Posterior vena cava (tissue), 2 donors: ENCODE measurements around the gene VMAC. TPM values are rescaled to one million over a fixed set of nuclear protein-coding genes. Genes with fewer than 3 reads are reported as not detected.
"Not testable (repeated sequence)": the region's sequence is repeated elsewhere in the genome, so short reads cannot be mapped to it uniquely, and the experiment has no call there.

ENCODE experiments used
- DNase-seq: peaks from one replicate; pipeline ENCODE4 v3.0.0-alpha.2; 2020; ENCODE audit warnings: low spot score
- intact Hi-C, 2 donors: fragments of 100-400 bp; cut with DNase I; formaldehyde crosslinking; loops; one replicate each; pipeline versions ENCODE4 v1.14.1 to v1.14.2; 2022 to 2023
- long read RNA-seq, 2 donors: library from polyadenylated mRNA; unstranded; transcript quantifications; one replicate each; pipeline ENCODE4 v2.0.0, GENCODE V29; 2020 to 2021
- total RNA-seq, 2 donors: library from RNA; stranded (reverse); fragmentation: NEBNext Ultra II Directional; extraction: Animal tissue kit (Norgen Biotek cat#: 25700); gene quantifications; one replicate each; pipeline ENCODE4 v1.2.1, GENCODE V29; 2021
- donor health status: DM: yes; HTN: yes; CAD: no.
- donor health status: DM: yes; HTN: yes; CAD: no.

Gene VMAC, protein sequence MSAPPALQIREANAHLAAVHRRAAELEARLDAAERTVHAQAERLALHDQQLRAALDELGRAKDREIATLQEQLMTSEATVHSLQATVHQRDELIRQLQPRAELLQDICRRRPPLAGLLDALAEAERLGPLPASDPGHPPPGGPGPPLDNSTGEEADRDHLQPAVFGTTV
- total RNA-seq, result 1 to 10 TPM; 2.4 to 5.0 TPM
- long read RNA-seq, donor 1, partial matches to known transcripts, result 0 of 1 reads
- long read RNA-seq, donor 1, other reads (novel, unspliced or antisense), result 1 of 1 reads
- long read RNA-seq, donor 2, transcript VMAC-201 (2 exons, 2,254 nt), result major isoform, 11 of 11 reads
- long read RNA-seq, donor 2, partial matches to known transcripts, result 0 of 11 reads
- long read RNA-seq, donor 2, other reads (novel, unspliced or antisense), result 0 of 11 reads

DNA sequence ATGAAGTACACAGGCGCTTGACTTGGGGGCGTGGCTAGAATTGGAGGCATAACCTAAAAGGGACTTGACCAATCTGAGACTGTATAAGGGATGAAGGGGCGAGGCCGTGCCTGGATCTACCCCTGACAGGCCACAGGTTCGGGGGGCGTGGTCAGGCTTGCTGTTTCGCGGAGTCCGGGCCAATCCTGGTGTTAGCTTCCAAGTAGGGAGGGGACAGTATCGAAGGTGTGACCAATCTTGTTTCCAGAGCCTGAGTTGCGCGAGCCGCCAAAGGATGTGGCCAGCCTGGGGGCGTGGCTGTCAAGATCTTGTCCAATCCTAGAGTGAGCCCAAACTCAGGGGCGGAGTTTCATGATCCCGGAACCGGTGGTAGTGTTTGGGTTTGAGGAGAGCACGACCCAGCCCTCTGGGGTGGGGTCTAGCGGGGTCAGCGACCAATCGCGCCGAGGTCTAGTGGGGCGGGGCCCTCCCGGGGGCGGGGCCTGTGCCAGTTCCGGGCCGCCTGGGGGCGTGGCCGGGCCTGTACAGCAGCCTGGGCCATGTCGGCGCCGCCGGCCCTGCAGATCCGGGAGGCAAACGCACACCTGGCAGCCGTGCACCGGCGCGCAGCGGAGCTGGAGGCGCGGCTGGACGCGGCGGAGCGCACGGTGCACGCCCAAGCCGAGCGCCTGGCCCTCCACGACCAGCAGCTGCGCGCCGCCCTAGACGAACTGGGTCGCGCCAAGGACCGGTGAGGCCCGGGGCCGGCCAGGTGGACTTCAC lies at the start of gene VMAC:
Gene VMAC, plus strand, starts transcription at position 521 of the 762 bp plus-strand sequence. Its CDS starts 19 bp downstream, at position 540.
- DNase-seq, result peak; percentile 100
- intact Hi-C loops, result no loop called here

DNA sequence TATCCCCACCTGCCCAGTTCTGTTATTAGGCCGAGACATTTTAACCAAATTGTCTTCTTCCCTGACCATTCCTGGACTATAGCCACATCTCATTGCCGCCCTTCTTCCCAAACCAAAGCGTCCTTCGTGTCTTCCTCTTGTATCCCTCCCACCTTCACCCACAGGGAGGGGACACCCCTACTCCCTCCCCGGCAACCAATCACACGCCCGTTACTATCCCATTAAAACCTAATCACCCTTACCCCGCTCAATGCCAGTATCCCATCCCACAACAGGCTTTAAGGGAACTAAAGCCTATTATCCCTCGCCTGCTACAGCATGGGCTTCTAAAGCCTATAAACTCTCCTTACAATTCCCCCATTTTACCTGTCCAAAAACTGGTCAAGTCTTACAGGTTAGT lies 49.5 kb upstream of the VMAC start:
- intact Hi-C loops, result not testable (repeated sequence)

DNA sequence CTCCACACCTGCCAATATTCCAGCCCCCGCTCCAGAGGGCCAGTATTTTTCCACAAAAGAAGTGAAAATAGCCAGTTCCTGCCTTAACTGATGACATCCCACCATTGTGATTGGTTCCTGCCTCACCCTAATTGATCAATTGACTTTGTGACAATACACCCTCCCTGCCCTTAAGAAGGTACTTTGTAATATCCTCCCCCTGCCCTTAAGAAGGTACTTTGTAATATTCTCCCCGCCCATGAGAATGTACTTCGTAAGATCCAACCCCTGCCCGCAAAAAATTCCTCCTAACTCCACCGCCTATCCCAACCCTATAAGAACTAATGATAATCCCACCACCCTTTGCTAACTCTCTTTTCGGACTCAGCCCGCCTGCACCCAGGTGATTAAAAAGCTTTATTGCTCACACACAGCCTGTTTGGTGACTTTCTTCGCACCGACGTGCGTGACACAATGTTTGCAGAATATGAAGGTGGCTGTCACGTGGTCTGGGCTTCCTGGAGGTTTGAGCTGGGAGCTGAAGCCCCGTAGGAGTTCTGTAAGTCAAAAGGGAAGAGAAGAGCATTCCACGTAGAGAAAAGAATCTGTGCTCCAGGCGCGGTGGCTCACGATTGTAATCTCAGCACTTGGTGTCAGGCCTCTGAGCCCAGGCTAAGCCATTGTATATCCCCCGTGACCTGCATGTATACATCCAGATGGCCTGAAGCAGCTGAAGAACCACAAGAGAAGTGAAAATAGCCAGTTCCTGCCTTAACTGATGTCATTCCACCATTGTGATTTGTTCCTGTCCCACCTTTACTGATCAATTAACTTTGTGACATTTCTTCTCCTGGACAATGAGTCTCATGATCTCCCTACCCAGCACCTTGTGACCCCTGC lies 47.2 kb upstream of the VMAC start:
- intact Hi-C loops, result no loop called here
- no peak for DNase-seq

More for the DNA sequence above, 49.5 kb upstream of the VMAC start:
- DNase-seq, result not testable (repeated sequence)

DNA sequence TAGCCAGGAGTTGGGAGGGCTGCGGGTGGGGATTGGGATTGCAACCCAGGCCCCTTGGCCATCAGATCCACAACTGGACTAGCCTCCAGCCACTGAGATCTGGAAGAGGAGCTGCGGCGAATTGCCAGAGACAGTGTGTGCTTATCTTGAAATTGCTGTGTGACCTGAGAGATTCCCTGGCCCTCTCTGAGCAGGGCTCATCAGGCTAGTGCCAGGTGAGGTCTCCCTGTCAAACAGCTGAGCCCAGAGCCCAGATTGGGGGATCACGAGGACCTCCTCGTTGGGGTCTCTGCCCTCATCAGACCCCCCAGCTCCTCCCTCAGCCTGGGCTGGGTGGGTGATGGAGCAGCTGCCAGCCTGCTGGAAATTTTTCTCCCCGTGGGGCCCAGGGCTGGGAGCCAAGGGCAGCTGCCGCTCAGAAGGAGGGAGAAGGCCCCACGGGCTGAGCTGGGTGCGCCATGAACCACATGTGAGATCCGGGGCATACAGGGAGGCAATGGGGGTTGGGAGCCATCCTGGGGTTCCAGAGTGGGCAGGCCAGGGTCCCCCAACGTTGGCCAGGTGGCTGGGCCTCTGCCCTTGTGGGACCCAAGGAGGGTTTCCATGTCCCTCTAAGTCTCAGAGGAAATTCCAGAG lies 41.5 kb upstream of the VMAC start:
- intact Hi-C loops, result no loop called here
- DNase-seq, result no peak

DNA sequence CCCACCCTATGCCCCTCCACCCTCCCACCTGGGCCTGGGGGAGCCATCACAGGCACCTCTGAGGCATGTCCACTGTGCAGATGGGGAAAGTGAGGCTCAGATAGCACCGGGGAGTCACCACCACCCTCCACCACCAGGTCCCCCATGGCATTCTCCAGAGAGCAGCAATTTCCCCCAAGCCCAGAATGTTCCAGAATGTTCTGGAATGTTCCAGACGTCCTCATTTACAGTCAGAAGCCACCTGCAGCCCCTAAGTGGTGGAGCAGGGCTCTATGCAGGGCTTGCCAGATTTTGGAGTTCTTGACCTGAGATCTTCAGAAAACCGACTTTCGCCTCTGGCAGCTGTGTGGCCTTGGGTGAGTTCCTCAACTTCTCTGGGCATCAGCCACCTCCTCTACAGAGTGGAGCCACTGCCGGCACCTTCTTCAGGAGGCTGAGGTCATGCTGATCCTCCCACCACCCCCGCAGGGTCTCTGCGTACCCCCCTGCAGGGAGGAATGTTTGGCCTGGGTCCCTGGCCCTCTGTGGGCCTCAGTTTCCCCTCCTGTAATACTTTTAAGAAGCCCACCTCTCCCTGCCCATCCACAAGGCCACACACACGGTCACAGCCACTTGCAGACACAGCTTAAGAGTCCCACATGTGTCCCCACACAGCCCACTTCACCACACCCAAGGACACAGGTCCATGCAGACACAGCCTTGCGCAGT lies 40.5 kb upstream of the VMAC start:
- intact Hi-C loops, result no loop called here
- DNase-seq, result no peak

DNA sequence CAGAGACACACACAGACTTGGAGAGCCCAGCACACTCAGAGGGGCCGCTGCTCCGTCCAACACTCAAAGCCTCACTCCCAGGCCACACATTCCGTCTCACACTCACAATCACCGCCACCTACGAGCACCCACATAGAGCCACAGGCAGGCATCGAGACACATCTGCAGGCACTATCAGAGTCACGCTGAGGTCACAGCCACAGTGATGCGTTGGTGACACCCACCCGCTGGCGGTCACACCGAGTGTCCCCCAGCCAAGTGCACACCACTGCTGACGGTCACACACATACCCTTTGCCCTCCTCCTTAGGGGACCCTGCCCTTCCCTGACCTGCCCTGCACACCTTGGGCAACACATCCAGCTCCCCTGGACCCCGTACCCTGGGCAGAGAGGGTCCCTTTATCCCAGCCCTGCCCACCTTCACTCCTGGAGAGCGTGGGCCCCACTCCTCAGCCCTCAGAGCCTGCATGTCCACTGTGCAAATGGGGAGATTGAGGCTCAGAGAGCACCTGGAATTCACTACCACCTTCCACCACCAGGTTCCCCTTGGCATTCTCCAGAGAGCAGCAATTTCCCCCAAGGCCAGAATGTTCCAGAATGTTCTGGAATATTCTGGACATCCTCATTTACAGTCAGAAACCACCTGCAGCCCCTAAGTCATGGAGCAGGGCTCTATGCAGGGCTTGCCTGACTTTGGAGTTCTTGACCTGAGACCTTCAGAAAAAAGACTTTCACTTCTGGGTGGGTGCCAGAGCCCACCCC lies 39.8 kb upstream of the VMAC start:
- intact Hi-C loops, result no loop called here
- no peak for DNase-seq

DNA sequence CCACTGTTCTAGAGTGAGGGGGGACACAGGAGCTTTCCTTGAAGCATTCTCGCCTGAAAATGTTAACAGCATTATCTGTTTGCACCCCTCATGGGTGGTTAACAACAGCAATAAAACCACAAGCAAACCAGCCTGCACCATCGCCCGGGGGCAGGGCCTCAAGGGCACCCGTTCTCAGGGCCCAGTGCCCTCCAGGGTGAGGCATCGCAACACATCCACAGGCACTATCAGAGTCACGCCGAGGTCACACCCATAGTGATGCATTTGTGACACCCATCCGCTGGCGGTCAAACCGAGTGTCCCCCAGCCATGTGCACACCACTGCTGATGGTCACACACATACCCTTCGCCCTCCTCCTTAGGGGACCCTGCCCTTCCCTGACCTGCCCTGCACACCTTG lies 38.9 kb upstream of the VMAC start:
- intact Hi-C loops, result no loop called here
- DNase-seq, result no peak

DNA sequence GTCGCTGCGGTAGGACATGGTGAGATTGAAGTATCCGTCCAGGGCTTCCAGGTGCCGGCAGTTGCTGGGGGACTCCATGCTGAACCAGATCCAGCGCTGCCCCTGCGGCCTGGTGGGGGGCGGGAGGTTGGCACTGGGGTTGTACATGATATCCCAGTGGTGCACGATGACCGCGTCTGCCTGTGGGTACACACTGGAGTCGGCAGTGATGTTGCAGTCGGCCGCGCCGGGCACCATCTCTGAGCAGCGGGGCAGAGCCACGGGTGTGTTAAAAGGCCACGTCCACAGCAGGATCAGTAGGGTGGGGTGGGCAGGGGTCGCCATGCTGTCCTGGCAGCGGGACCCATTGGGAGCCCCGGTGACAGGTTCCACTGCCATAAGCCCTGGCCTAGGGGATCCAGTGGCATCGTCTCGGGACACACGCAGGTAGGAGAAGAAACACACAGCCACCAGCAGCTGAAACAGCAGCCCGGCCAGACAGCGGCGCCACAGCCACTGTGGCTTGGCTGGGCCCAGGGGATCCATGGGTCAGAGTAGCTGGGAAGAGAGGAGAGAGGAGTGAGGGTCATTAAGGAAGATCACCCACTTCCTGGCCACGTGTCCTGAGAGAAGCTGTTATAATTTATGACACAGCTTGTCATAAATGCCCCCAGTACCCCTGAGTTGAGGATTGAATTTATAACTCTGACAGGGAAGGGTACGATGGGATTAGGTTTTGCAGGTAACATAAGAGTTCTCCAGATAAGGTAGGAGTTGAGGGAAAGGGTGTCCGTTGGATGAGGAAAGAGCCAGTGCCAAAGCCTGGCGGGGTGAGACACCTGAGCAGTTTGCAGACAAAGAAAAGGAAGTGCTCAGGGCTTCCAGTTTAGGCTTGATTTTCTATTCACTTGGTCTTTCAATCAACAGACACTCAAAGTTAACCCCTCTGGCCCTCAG lies 37.2 kb upstream of the VMAC start:
- intact Hi-C loops, result no loop called here
- DNase-seq, result no peak

DNA sequence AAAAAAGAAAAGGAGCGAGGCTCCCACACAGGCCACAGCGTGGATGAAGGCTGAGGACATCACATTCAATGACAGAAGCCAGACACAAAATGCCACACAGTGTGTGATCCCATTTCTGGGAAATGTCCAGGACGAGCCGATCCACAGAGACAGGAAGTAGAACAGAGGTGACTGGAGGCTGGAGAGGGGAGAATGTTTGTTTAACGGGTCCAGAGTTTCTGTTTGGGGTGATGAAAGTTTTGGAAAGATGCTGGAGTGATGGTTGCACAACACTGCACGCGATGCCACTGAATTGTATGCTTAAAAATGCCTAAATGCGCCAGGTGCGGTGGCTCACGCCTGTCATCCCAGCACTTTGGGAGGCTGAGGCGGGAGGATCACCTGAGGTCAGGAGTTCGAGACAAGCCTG lies 33.7 kb upstream of the VMAC start:
- intact Hi-C loops, result no loop called here
- DNase-seq, result no peak

DNA sequence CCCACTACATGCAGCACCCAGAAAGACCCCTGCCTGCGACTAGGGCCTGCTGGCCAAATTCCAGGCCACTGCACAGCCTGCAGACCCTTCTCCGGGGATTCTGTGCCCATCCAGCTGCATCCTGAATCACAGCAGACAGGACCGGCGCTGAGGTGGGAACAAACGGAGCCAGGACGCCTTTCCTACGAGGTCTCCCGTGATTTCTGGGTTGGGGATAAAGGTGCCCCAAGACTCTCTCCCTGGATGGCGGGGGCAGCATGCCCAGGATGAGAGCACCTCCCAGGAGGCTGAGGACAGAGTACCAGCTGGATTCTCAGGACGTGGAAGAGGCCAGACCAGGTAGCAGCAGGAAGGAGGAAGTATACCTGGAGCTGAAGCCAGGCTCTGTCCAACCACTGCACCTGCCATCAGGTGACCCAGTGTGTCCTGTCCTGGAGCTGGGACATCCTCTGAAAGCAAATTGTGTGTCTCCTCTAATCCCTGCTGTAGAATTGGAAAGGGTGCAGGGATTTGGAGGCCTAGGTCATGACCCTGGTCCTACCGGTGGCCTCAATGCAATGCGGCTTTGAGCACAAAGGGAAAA lies 31.0 kb upstream of the VMAC start:
- intact Hi-C loops, result no loop called here

DNA sequence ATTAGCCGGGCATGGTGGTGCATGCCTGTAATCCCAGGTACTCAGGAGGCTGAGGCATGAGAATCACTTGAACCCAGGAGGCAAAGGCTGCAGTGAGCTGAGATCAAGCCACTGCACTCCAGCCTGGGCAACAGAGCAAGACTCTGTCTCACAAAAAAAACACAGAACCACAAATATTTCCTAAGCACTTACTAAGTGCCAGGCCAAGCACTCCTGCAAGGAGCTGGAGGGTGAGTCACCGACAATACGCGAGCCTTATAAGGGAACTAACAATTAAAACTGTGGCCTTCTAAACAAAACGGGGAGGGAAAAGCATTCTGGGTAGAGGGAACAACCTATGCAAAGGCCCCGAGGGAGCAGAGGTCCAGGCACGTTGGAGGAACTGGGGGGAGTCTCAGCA lies 30.2 kb upstream of the VMAC start:
- DNase-seq, intact Hi-C loops: not testable (repeated sequence)

More for the DNA sequence above, 31.0 kb upstream of the VMAC start:
- no peak for DNase-seq

DNA sequence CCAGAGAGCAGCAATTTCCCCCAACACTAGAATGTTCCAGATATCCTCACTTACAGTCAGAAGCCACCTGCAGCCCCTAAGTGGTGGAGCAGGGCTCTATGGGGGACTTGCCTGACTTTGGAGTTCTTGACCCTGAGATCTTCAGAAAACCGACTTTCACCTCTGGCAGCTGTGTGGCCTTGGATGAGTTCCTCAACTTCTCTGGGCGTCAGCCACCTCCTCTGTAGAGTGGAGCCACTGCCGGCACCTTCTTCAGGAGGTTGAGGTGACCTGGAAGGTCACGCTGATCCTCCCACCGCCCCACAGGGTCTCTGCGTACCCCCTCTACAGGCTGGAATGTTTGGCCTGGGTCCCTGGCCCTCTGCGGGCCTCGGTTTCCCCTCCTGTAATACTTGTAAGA lies 27.2 kb upstream of the VMAC start:
- intact Hi-C loops, result no loop called here
- DNase-seq, result no peak

DNA sequence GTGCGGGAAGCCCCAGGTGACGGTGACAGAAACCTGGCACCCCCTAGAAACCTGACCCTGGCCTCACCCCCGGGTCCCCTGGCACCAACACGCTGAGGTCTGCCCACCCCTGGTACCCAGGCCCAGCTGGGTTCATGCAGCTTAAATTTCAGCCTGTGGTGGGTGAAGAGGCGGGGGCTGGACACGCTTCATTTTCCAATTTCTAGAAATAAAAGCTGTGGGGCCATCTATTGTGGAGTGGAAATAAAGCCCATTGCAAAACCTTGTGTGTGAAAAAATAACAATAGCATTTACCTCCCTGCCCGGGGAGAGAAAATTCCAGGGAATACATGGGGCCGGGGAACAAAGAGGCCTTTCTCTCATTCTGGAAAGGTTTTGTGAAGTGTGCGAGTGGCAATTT lies 26.8 kb upstream of the VMAC start:
- intact Hi-C loops, result no loop called here
- no peak for DNase-seq

DNA sequence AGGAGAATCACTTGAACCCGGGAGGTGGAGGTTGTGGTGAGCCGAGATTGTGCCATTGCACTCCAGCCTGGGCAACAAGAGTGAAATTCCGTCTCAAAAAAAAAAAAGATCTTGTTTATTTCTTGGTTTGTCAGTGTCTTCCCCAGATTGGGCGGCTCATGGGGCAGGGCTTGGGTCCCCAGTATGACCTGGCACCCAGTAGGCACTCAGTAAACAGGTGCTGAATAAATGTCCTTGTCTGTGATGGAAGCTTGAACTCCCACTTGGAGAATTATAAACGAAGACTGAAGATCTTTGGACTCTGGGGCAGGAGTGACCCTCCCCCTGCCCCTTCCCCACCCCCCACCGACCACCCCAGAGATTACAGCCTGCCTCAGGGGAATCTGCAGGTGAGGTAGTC lies 24.5 kb upstream of the VMAC start:
- intact Hi-C loops, result no loop called here
- DNase-seq, result no peak

DNA sequence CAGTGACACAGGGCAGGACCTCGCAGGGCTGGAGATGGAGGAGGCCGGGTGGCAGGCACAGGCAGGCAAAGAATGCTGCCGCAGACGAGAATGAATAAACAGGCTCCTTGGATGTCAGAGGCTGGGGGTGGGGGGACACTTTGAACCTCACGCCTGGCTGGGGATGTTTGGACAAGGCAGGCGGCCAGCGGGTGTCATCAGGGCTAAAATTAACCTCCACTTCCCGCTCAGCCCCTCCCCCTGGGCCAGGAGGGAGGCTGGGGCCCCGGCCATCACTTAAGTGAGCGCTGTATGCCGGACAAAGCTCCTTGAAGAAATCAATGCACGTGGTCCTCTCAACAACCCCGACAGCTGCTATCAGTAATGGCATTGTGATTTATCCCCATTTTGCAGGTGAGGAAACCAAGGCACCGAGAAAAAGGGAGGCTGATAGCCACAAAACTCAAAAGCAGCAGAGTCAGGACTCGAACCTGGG lies 24.0 kb upstream of the VMAC start:
- peak; percentile 90 for DNase-seq
- intact Hi-C loops, result no loop called here

DNA sequence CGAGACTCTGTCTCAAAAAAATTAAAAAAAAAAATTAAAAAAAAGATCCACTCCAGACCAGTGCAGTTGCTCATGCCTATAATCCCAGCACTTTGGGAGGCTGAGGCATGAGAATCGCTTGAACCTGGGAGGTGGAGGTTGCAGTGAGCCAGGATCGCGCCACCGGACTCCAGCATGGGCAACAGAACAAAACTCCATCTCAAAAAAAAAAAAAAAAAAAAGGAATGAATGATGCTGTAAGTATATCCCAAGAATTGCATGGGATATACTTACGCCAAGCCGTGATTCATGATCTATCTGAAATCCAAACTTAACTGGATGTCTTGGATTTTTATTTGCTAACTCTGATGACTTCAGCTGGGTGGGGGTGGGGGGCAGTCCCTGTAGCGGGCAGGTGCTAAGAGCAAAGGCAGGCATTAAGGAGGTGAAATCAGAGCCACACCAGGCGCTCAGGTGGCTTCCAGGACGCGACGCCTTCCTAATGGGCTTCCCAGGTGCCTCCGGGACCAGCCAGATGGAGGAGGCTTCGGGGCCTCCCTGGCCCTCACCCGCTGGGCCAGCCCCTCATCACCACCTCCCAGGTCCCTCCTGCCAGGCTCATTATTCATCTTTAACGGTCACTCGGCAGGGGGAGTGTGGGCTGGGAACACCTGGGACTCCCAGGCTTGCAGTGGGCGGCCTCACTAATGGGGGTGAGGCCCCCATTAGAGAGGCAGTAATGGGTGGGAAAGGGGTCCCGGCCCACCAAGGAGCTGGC lies 23.0 kb upstream of the VMAC start:
- no peak for DNase-seq
- intact Hi-C loops, result no loop called here
